ENCODE data around the gene SLC44A3. TPM values are rescaled to one million over a fixed set of nuclear protein-coding genes. Genes with fewer than 3 reads are reported as not detected.
A peak's percentile ranks its signal among the peaks of the same experiment; 100 is the strongest.
"Not testable (repeated sequence)": the region's sequence is repeated elsewhere in the genome, so short reads cannot be mapped to it uniquely, and the experiment has no call there.

The SLC44A3 gene
- total RNA-seq, 1 experiment from 2014 or later, result 3.8 TPM

DNA sequence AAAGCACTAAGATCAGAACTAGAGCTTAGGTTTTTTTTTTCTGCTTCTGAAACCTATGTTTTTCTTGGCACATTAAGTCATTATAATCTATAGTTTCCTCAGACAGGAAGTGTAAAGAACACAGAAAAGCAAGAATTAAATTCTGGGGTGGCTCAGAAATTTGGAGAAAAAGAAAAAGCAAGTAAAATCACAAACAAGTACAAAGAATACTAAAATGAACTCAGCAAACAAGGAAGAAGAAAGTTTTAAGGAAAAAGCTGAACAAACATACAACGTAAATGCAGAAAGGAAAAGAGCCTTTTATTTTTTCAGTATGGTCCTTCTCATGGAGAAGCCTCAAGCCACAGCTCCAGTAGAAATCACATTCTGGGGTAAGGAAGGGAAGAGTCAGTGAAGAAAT is 115.3 kb downstream of the SLC44A3 start:
- Histone ChIP-seq H3K4me1 (replicated peaks) (peaks cover 53% of the 10 kb centered on the region), H3K36me3 (0 out of 2 replicates have a peak, but pooled peaks cover 3% of the 10 kb centered on the region), H3K9me3 (replicated peaks) (no peaks in the 10 kb centered on the region), H3K4me3 (no peak overlapping the region), H3K27ac (peak overlapping the region; percentile 53; the same call in 1 of the 2 replicates), H3K27me3 (replicated peaks) (no peaks in the 10 kb centered on the region)
- DNase-seq (ENCODE audit: low read depth in 1 of 2, low spot score in 2 of 2), result no peak

DNA sequence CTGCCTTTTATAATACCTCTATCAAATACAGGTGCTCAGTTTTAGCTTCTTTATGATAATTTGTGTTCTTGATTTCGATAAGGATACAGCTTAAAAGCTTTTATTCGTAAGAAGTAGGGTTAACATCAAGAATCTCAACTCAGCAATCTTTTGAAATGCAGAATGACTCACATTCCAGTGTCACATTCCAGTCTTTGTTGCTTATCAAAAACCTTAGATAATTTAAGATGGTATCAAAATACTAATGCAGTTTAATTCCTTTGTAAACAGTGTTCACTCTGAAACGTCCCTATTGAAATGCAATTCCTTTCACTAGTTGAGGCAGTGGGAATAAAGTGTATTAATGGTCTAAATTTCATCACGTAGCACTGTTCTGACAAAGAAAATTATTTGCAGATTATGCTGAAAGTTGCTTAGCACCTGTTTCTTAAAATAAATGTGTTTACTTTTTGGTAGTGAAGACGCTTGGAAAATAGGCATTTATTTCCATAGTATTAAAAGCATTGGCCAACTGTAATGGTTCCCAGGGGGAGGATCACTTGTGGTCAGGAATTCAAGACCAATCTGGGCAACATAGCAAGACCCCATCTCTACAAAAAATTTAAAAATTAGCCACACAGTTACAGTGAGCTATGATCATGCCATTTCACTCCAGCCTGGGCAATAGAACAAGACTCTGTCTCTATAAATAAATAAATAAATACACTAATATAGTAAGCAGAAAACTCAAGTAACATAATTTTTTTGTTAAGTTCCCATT is 116.9 kb downstream of the SLC44A3 start:
- H3K27ac ChIP-seq, result peak overlapping the region; percentile 53
- H3K4me1 ChIP-seq (replicated peaks), result peaks cover 51% of the 10 kb centered on the region
- H3K9me3 ChIP-seq (replicated peaks), result no peaks in the 10 kb centered on the region
- 0 out of 2 replicates have a peak, but pooled peaks cover 3% of the 10 kb centered on the region for H3K36me3 ChIP-seq
- peak in 1 of 2 experiments; percentile 60 for DNase-seq (ENCODE audit: low read depth in 1 of 2, low spot score in 2 of 2)
- H3K27me3 ChIP-seq (replicated peaks), result no peaks in the 10 kb centered on the region
- no peak overlapping the region for H3K4me3 ChIP-seq

DNA sequence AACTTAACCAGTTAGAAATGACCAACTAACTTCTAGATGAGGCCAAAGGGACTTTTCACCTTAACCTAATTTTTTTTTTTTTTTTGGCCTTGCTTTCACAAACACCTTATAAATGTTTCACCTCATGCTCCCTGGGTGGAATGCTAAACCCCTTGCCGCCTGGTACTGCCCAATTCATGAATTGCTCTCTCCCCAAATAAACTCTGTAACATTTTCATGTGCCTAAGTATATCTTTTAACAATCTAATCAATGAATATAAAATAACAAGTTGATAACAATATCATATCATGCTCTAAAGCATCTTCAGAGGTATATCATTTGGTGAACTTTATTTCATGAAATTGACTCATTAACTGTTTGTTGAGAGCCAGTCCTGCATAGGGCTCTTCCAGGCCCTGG is 117.7 kb downstream of the SLC44A3 start:
- DNase-seq (ENCODE audit: low read depth in 1 of 2, low spot score in 2 of 2), result no peak
- Histone ChIP-seq H3K27ac (peak overlapping the region; percentile 53), H3K9me3 (replicated peaks) (no peaks in the 10 kb centered on the region), H3K27me3 (replicated peaks) (no peaks in the 10 kb centered on the region), H3K4me3 (no peak overlapping the region), H3K36me3 (0 out of 2 replicates have a peak, but pooled peaks cover 3% of the 10 kb centered on the region), H3K4me1 (replicated peaks) (peaks cover 51% of the 10 kb centered on the region)

DNA sequence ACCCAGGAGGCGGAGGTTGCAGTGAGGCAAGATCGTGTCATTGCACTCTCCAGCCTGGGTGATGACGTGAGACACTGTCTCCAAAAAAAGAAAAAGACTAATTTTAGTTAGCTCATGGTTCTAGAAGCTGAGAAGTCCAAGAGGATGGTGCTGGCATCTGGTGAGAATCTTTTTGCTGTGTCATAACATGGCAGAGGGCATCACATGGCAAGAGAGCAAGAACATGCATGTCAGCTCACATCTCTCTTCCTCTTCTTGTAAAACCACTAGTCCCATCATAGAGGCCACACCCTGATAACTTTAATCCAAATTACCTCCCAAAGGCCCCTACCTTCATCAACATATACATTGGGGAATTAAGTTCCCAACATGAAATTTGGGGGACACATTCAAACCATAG is 120.6 kb downstream of the SLC44A3 start:
- Histone ChIP-seq H3K27me3 (replicated peaks) (no peaks in the 10 kb centered on the region), H3K4me1 (replicated peaks) (peaks cover 35% of the 10 kb centered on the region), H3K9me3 (replicated peaks) (no peaks in the 10 kb centered on the region), H3K36me3 (no peaks in the 10 kb centered on the region), H3K27ac (no peak overlapping the region), H3K4me3 (no peak overlapping the region)
- DNase-seq (ENCODE audit: low read depth in 1 of 2, low spot score in 2 of 2), result no peak

DNA sequence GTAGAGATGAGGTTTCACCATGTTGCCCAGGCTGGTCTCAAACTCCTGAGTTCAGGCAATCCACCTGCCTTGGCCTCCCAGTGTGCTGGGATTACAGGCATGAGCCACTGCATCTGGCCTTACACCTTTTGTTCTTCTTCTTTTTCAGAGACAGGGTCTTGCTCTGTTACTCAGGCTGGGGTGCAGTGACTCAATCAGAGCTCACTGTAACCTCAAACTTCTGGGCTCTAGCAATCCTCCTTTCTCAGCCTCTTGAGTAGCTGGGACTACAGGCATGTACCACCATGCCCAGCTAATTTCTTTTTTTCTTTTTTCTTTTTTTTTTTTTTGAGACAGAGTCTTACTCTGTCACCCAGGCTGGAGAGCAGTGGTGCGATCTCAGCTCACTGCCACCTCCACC is 121.3 kb downstream of the SLC44A3 start:
- H3K4me1 ChIP-seq (replicated peaks), result peaks cover 28% of the 10 kb centered on the region
- not testable (repeated sequence) for DNase-seq (ENCODE audit: low read depth in 1 of 2, low spot score in 2 of 2); H3K4me3 ChIP-seq; H3K36me3 ChIP-seq; H3K27ac ChIP-seq; H3K27me3 ChIP-seq (replicated peaks); H3K9me3 ChIP-seq (replicated peaks)

DNA sequence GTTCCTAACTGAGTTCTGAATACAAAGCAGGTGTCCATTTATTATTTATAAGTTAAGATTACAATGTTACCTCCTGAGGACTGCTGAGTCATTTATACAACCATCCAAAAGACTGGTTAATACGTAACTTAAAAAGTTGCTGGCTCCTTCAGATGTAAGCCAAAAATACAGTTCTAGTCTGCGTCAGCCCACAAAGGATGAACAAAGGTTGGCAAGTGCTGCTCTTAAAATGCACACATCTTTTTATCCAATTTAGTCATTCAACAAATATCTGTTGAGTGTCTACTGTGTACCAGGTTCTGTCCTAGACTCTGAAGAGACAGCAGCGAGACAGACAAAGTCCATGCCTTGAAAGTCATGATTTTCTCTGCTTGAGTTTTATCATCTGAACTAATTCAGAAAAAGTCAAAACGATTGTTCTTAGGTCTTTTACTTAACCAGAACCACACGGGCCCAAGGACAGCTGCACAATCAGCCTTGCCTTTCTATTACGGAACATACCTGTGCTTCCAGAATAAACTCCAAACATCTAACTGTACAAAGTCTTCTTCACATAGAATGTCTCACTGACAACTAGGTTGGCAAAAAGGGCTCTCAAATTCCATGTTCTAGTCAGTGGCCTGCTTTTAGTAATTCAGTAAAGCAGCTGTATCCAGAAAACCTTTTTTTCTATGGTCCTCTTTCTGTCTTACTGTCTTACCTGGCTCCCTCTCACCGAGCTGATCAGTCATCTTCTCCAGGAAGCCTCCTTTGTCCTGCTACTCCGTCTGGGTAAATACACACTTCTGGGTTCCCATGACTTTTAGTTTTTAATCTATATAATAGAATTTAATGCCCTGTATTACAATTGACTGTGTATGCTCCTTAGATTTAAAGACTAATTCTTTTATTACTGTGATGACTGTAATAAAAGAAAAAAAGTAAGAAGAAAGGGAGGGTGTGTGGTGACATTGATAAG is 122.3 kb downstream of the SLC44A3 start:
- H3K27me3 ChIP-seq (replicated peaks), result no peaks in the 10 kb centered on the region
- no peaks in the 10 kb centered on the region for H3K9me3 ChIP-seq (replicated peaks)
- no peak overlapping the region for H3K4me3 ChIP-seq
- no peak overlapping the region for H3K27ac ChIP-seq
- no peak for DNase-seq (ENCODE audit: low read depth in 1 of 2, low spot score in 2 of 2)
- peaks cover 23% of the 10 kb centered on the region for H3K4me1 ChIP-seq (replicated peaks)
- no peaks in the 10 kb centered on the region for H3K36me3 ChIP-seq

Other genes starting within 250 kb of the SLC44A3 start
- gene CNN3, start 106.8 kb downstream of the SLC44A3 start, total RNA-seq (2014; rRNA removed; shearing (Covaris generic)), result 543 and 602 TPM in 2 replicates